ENCODE measurements around the gene RASGRP4. TPM values are rescaled to one million over a fixed set of nuclear protein-coding genes. Genes with fewer than 3 reads are reported as not detected.

Gene RASGRP4
- total RNA-seq, 1 experiment from 2014 or later = not detected

DNA sequence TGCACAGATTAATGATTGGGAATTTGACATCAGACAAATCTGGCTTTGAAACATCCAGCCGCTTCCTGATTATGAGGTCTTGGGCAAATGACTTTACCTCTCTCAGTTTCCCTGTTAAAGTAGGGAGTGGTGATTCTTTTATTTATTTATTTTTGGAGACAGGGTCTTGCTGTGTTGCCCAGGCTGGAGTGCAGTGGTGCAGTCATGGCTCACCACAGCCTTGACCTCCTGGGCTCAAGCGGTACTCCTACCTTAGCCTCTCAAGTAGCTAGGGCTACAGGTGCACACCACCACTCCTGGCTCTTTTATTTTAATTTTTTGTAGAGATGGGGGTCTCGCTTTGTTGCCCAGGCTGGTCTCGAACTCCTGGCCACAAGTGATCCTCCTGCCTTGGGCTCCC, 49.0 kb downstream of the RASGRP4 start:
- no peak overlapping the region for H3K27ac ChIP-seq (ENCODE audit: low read length)
- no peaks in the 10 kb centered on the region for H3K9me3 ChIP-seq (ENCODE audit: control insufficient read depth, insufficient read depth, low read depth, low read length)
- in situ Hi-C loops (cut with HindIII; ENCODE audit: low pct_unique_long_range_greater_than_20kb, low sequenced_read_pairs) (no loop called here), intact Hi-C loops (cut with micrococcal nuclease; ENCODE audit: unreplicated experiment) (no loop called here)
- CTCF ChIA-PET = no interaction called here
- TF ChIP-seq SIN3A (IDR thresholded peaks at IDR 0.05; ENCODE audit: borderline replicate concordance, insufficient read depth, low read depth, low read length) (no peak), TCF7L2 (IDR thresholded peaks at IDR 0.05; ENCODE audit: low read depth, low read length) (no peak), POLR2AphosphoS5 (IDR thresholded peaks at IDR 0.05; ENCODE audit: low read depth, low read length) (no peak)
- TF ChIP-seq, protein P1, sequence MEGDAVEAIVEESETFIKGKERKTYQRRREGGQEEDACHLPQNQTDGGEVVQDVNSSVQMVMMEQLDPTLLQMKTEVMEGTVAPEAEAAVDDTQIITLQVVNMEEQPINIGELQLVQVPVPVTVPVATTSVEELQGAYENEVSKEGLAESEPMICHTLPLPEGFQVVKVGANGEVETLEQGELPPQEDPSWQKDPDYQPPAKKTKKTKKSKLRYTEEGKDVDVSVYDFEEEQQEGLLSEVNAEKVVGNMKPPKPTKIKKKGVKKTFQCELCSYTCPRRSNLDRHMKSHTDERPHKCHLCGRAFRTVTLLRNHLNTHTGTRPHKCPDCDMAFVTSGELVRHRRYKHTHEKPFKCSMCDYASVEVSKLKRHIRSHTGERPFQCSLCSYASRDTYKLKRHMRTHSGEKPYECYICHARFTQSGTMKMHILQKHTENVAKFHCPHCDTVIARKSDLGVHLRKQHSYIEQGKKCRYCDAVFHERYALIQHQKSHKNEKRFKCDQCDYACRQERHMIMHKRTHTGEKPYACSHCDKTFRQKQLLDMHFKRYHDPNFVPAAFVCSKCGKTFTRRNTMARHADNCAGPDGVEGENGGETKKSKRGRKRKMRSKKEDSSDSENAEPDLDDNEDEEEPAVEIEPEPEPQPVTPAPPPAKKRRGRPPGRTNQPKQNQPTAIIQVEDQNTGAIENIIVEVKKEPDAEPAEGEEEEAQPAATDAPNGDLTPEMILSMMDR (IDR thresholded peaks at IDR 0.05) = no peak
- TF ChIP-seq, protein P2, sequence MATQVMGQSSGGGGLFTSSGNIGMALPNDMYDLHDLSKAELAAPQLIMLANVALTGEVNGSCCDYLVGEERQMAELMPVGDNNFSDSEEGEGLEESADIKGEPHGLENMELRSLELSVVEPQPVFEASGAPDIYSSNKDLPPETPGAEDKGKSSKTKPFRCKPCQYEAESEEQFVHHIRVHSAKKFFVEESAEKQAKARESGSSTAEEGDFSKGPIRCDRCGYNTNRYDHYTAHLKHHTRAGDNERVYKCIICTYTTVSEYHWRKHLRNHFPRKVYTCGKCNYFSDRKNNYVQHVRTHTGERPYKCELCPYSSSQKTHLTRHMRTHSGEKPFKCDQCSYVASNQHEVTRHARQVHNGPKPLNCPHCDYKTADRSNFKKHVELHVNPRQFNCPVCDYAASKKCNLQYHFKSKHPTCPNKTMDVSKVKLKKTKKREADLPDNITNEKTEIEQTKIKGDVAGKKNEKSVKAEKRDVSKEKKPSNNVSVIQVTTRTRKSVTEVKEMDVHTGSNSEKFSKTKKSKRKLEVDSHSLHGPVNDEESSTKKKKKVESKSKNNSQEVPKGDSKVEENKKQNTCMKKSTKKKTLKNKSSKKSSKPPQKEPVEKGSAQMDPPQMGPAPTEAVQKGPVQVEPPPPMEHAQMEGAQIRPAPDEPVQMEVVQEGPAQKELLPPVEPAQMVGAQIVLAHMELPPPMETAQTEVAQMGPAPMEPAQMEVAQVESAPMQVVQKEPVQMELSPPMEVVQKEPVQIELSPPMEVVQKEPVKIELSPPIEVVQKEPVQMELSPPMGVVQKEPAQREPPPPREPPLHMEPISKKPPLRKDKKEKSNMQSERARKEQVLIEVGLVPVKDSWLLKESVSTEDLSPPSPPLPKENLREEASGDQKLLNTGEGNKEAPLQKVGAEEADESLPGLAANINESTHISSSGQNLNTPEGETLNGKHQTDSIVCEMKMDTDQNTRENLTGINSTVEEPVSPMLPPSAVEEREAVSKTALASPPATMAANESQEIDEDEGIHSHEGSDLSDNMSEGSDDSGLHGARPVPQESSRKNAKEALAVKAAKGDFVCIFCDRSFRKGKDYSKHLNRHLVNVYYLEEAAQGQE (IDR thresholded peaks at IDR 0.05; ENCODE audit: insufficient read depth in 1 of 2, low read depth in 2 of 2, low read length in 1 of 2) = no peak
- H3K4me1 ChIP-seq (ENCODE audit: control insufficient read depth, insufficient read depth, low read length) = peaks cover 10% of the 10 kb centered on the region
- no TSS peak for BruUV-seq (replicated peaks)
- no peak for DNase-seq (ENCODE audit: low read depth, low spot score)
- H3K4me3 ChIP-seq (ENCODE audit: low read depth in 2 of 2, low read length in 2 of 2) = no peak overlapping the region
- H3K27me3 ChIP-seq (ENCODE audit: control insufficient read depth, insufficient read depth, low read length) = no peaks in the 10 kb centered on the region
- peaks cover 18% of the 10 kb centered on the region; the same call in 1 of the 2 replicates for H3K36me3 ChIP-seq (ENCODE audit: control insufficient read depth, insufficient read depth, low read length)
- no peak for ATAC-seq
- POLR2A ChIA-PET = interaction anchor here (1.1 to 1.2 kb wide), 2 partner anchors 10 to 18 kb away, joined by 3 read pairs; no protein-coding TSS in a partner anchor

DNA sequence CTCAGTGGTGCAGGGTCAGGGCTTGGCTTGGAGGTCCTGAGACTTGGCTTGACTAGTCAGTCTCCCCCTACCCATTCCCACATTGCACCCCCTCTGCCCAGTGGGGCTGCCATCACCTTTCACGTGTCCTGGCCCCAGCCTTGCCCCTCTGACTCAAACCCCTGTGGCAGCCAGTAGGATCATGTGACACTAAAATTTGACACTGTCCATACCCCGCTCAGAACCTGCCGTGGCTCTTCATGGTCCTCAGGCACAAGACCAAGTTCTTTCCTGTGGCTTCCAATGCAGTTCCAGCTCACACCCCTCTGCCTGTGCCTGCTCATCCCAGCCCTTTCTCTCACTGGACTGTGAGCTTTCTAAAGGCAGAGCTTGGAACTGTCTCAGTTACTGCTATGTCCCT, 49.4 kb downstream of the RASGRP4 start:
- ChIA-PET CTCF (interaction anchor here (0.7 kb wide), 1 partner anchor 11 kb away, joined by 3 read pairs; the partner anchor contains the start of gene GGN), POLR2A (interaction anchor here (0.8 to 1.1 kb wide), 2 partner anchors 11 to 18 kb away, joined by 3 to 6 read pairs; partner anchors contain the start of gene GGN)
- no TSS peak for BruUV-seq (replicated peaks)
- TF ChIP-seq POLR2AphosphoS5 (IDR thresholded peaks at IDR 0.05; ENCODE audit: low read depth, low read length) = no peak
- TF ChIP-seq, protein P1 (IDR thresholded peaks at IDR 0.05) = no peak
- TF ChIP-seq, protein P2 (IDR thresholded peaks at IDR 0.05; ENCODE audit: insufficient read depth in 1 of 2, low read depth in 2 of 2, low read length in 1 of 2) = no peak
- TF ChIP-seq TCF7L2 (IDR thresholded peaks at IDR 0.05; ENCODE audit: low read depth, low read length) = no peak
- TF ChIP-seq SIN3A (IDR thresholded peaks at IDR 0.05; ENCODE audit: borderline replicate concordance, insufficient read depth, low read depth, low read length) = no peak
- Histone ChIP-seq H3K4me3 (ENCODE audit: low read depth in 2 of 2, low read length in 2 of 2) (no peak overlapping the region), H3K27me3 (ENCODE audit: control insufficient read depth, insufficient read depth, low read length) (no peaks in the 10 kb centered on the region), H3K27ac (ENCODE audit: low read length) (no peak overlapping the region), H3K4me1 (ENCODE audit: control insufficient read depth, insufficient read depth, low read length) (peaks cover 10% of the 10 kb centered on the region), H3K9me3 (ENCODE audit: control insufficient read depth, insufficient read depth, low read depth, low read length) (no peaks in the 10 kb centered on the region), H3K36me3 (ENCODE audit: control insufficient read depth, insufficient read depth, low read length) (peaks cover 14% of the 10 kb centered on the region; the same call in 1 of the 2 replicates)
- ATAC-seq (no peak), DNase-seq (ENCODE audit: low read depth, low spot score) (no peak)
- in situ Hi-C loops (cut with HindIII; ENCODE audit: low pct_unique_long_range_greater_than_20kb, low sequenced_read_pairs) = no loop called here
- intact Hi-C loops (cut with micrococcal nuclease; ENCODE audit: unreplicated experiment) = no loop called here
